A549 (cell line): ENCODE results near the gene C1orf174. TPM values are rescaled to one million over a fixed set of nuclear protein-coding genes. Genes with fewer than 3 reads are reported as not detected.

ENCODE experiments used
- ATAC-seq, 2 experiments: fragments of 200-7000 bp in 1 of 2; fragments of >200 bp in 1 of 2; cut with Nextera tagmentation in 1 of 2; cut with Tn5 transposase in 1 of 2; 3 replicates each; pipeline versions ENCODE4 v1.8.0 to v1.9.1; 2018 to 2020; ENCODE audit warnings: mild to moderate bottlenecking in 1 of 2, moderate library complexity in 1 of 2
- CTCF ChIA-PET: fragments of 300-600 bp; sonication (Branson Sonifier 250); formaldehyde crosslinking; extraction: SDS; loops from one replicate; lab custom pipeline; 2021; ENCODE audit warnings: antibody characterized with exemption, inconsistent platforms; lab: Yijun Ruan, JAX
- POLR2A ChIA-PET: fragments of 350-600 bp; formaldehyde crosslinking; extraction: SDS; loops from one replicate; lab custom pipeline; 2021; ENCODE audit warnings: antibody characterized with exemption, inconsistent platforms; lab: Yijun Ruan, JAX
- DNase-seq, 2 experiments: peaks; one replicate each; pipeline versions ENCODE4 v3.0.0 to v3.0.0-alpha.2; 2011 to 2016; ENCODE audit warnings: low read depth in 1 of 2, low spot score in 1 of 2
- FAIRE-seq: peaks from 2 replicates; lab custom pipeline; 2011; peaks lifted over from hg19 to GRCh38; lab: Jason Lieb, UNC
- H3K27ac ChIP-seq, 2 experiments: fragments of >200 bp; sonication (Bioruptor Twin); formaldehyde crosslinking; 3 replicates each; pipeline ENCODE4 v1.5.1; 2016 to 2017
- H3K4me1 ChIP-seq: fragments of >200 bp; sonication (Bioruptor Twin); formaldehyde crosslinking; 3 replicates; pipeline ENCODE4 v1.6.1; 2016
- H3K4me2 ChIP-seq: fragments of >200 bp; sonication (Bioruptor Twin); formaldehyde crosslinking; 3 replicates; pipeline ENCODE4 v1.6.1; 2016
- H3K4me3 ChIP-seq: fragments of >200 bp; sonication (Bioruptor Twin); formaldehyde crosslinking; 3 replicates; pipeline ENCODE4 v1.5.1; 2016
- H3K9me3 ChIP-seq: fragments of >200 bp; sonication (Bioruptor Twin); formaldehyde crosslinking; 3 replicates; pipeline ENCODE4 v1.6.1; 2016
- ATOH8 ChIP-seq: fragments of 250-450 bp; sonication (Bioruptor Pico); IDR thresholded peaks from 2 replicates; pipeline ENCODE4 v1.5.0; 2020; ENCODE audit warnings: low read depth, mild to moderate bottlenecking, moderate library complexity
- BCL3 ChIP-seq: fragments of >200 bp; sonication (Bioruptor Twin); formaldehyde crosslinking; IDR thresholded peaks from 3 replicates; pipeline ENCODE4 v1.6.1; 2016
- BHLHE40 ChIP-seq: IDR thresholded peaks from 2 replicates; pipeline ENCODE4 v1.6.1; 2012; ENCODE audit warnings: low read depth, low read length, inconsistent platforms
- CBX2 ChIP-seq: fragments of 200-600 bp; sonication (generic); IDR thresholded peaks from 2 replicates; pipeline ENCODE4 v1.6.1; 2016; ENCODE audit warnings: low read depth, mild to moderate bottlenecking, borderline replicate concordance
- CEBPB ChIP-seq, 2 experiments: fragments of >200 bp in 1 of 2; sonication (Bioruptor Twin) in 1 of 2; formaldehyde crosslinking in 1 of 2; IDR thresholded peaks; 2 replicates each; pipeline ENCODE4 v1.6.1; 2012 to 2016
- CHD2 ChIP-seq: fragments of 150-350 bp; IDR thresholded peaks from 2 replicates; pipeline ENCODE4 v1.6.1; 2014; ENCODE audit warnings: low read length; ENCODE audit not compliant: partially characterized antibody
- CHD4 ChIP-seq: fragments of 200-600 bp; sonication (generic); IDR thresholded peaks from 2 replicates; pipeline ENCODE4 v1.6.1; 2016; ENCODE audit warnings: antibody characterized with exemption, mild to moderate bottlenecking, borderline replicate concordance
- EHMT2 ChIP-seq: fragments of 200-600 bp; sonication (generic); IDR thresholded peaks from 2 replicates; pipeline ENCODE4 v1.6.1; 2016; ENCODE audit warnings: antibody characterized with exemption, low read depth, mild to moderate bottlenecking, moderate library complexity
- FOSL2 ChIP-seq, 2 experiments: fragments of 450-650 bp in 1 of 2; fragments of >200 bp in 1 of 2; sonication (Bioruptor Twin) in 1 of 2; formaldehyde crosslinking; IDR thresholded peaks; 2 replicates each; pipeline versions ENCODE4 v1.5.0 to v1.6.1; 2016 to 2020; ENCODE audit warnings: mild to moderate bottlenecking in 1 of 2, moderate library complexity in 1 of 2
- FOXS1 ChIP-seq: fragments of 250-450 bp; sonication (Bioruptor Pico); IDR thresholded peaks from 2 replicates; pipeline ENCODE4 v1.5.0; 2020; ENCODE audit warnings: mild to moderate bottlenecking, moderate library complexity
- HES2 ChIP-seq: fragments of >200 bp; sonication (Bioruptor Twin); formaldehyde crosslinking; IDR thresholded peaks from 2 replicates; pipeline ENCODE4 v1.6.1; 2016
- HOXA7 ChIP-seq: fragments of 250-450 bp; sonication (Bioruptor Pico); IDR thresholded peaks from 2 replicates; pipeline ENCODE4 v1.5.0; 2020; ENCODE audit warnings: mild to moderate bottlenecking, moderate library complexity
- MYC ChIP-seq: IDR thresholded peaks from 2 replicates; pipeline ENCODE4 v1.6.1; 2012; ENCODE audit warnings: mild to moderate bottlenecking, inconsistent platforms, low read length, improper control_type of control experiment, borderline replicate concordance
- NFE2L2 ChIP-seq: fragments of 150-350 bp; conservative IDR thresholded peaks from 2 replicates; pipeline ENCODE4 v1.6.1; 2014; ENCODE audit warnings: low read length
- NPAS2 ChIP-seq: fragments of 250-450 bp; sonication (Bioruptor Pico); IDR thresholded peaks from 2 replicates; pipeline ENCODE4 v1.8.0; 2022; ENCODE audit warnings: mild to moderate bottlenecking, moderate library complexity, borderline replicate concordance
- NR3C1 ChIP-seq: fragments of >200 bp; sonication (Bioruptor Twin); formaldehyde crosslinking; IDR thresholded peaks from 3 replicates; pipeline ENCODE4 v1.6.1; 2017
- PHF8 ChIP-seq: fragments of 200-600 bp; sonication (generic); IDR thresholded peaks from 2 replicates; pipeline ENCODE4 v1.6.1; 2016; ENCODE audit warnings: low read depth, mild to moderate bottlenecking, antibody characterized with exemption, moderate library complexity, borderline replicate concordance
- POLR2A ChIP-seq: IDR thresholded peaks from 2 replicates; pipeline ENCODE4 v1.6.1; 2012; ENCODE audit warnings: mild to moderate bottlenecking, low read length
- POLR2AphosphoS2 ChIP-seq: conservative IDR thresholded peaks from 2 replicates; pipeline ENCODE4 v1.6.1; 2012; ENCODE audit warnings: low read length, improper control_type of control experiment, inconsistent platforms
- RCOR1 ChIP-seq: fragments of 150-350 bp; IDR thresholded peaks from 2 replicates; pipeline ENCODE4 v1.6.1; 2014; ENCODE audit warnings: antibody characterized with exemption, low read length, low read depth
- ZNF302 ChIP-seq: fragments of 250-450 bp; sonication (Bioruptor Pico); IDR thresholded peaks from 2 replicates; pipeline ENCODE4 v1.9.0; 2021; ENCODE audit warnings: inconsistent platforms, mild to moderate bottlenecking, moderate library complexity
- WGBS: methylation state at CpG from one replicate; pipeline ENCODE4 v1.1.6; 2017; ENCODE audit errors: missing lambda C conversion rate; 5-methylcytosine and 5-hydroxymethylcytosine counted together
- polyA plus RNA-seq, 4 experiments: library from polyadenylated mRNA; depleted of rRNA in 3 of 4; stranded (reverse); fragments of >200 nt; fragmentation: RNase III in 1 of 4; extraction: RNeasy Plus Mini Kit Qiagen cat#74134 plus additional on column Dnase treatment in 1 of 4; gene quantifications; 2 replicates in 3 of 4; 3 replicates in 1 of 4; pipeline ENCODE4 v1.2.3, GENCODE V29; 2011 to 2017

Gene C1orf174
- polyA plus RNA-seq, 2 of the 4 experiments (the other 2 are of a cell fraction), result 23.9 to 29.7 TPM

- no peak for ATAC-seq
- 42% methylated on average over 11 of the region's 17 CpGs for WGBS
- no peak for DNase-seq
- TF ChIP-seq POLR2A (no peak), CBX2 (no peak)
- FAIRE-seq, result no peak
- Histone ChIP-seq H3K4me1 (no peaks in the 10 kb centered on the region), H3K9me3 (no peaks in the 10 kb centered on the region; the same call in 2 of the 3 replicates), H3K27ac (no peak overlapping the region), H3K4me2 (no peak overlapping the region), H3K4me3 (no peak overlapping the region)
- CTCF ChIA-PET, result no interaction called here
- POLR2A ChIA-PET, result no interaction called here
Observed at GRCh38 chr1:3931007-3931912, 31.2 kb upstream of the C1orf174 start.

- Histone ChIP-seq H3K4me1 (no peaks in the 10 kb centered on the region; the same call in 2 of the 3 replicates), H3K4me2 (no peak overlapping the region), H3K4me3 (no peak overlapping the region), H3K9me3 (no peaks in the 10 kb centered on the region; the same call in 2 of the 3 replicates), H3K27ac (no peak overlapping the region)
- ATAC-seq, result no peak; a peak in 1 of 6 replicates
- no peak for DNase-seq
- FAIRE-seq, result no peak
- 41% methylated on average over 5 of the region's 10 CpGs for WGBS
- POLR2A ChIA-PET, result no interaction called here
- CTCF ChIA-PET, result no interaction called here
- no peak for TF ChIP-seq FOSL2 (IDR thresholded peaks at IDR 0.05)
- no peak for TF ChIP-seq FOSL2 (CRISPR knock-in tag; IDR thresholded peaks at IDR 0.05)
- no peak for TF ChIP-seq NR3C1
- no peak for TF ChIP-seq CHD2
- TF ChIP-seq MYC, result no peak
- TF ChIP-seq FOXS1 (CRISPR knock-in tag), result no peak
- TF ChIP-seq HES2, result no peak
- no peak for TF ChIP-seq ZNF302 (CRISPR knock-in tag)
- TF ChIP-seq POLR2AphosphoS2, result no peak
- TF ChIP-seq POLR2A, result no peak
- TF ChIP-seq CEBPB (IDR thresholded peaks at IDR 0.05), result no peak
- no peak for TF ChIP-seq CHD4
- TF ChIP-seq BHLHE40, result no peak
- no peak for TF ChIP-seq NPAS2 (CRISPR knock-in tag)
- no peak for TF ChIP-seq NFE2L2
- TF ChIP-seq EHMT2, result no peak
- no peak for TF ChIP-seq RCOR1
Observed at GRCh38 chr1:3930301-3931006, 30.4 kb upstream of the C1orf174 start.

GRCh38 chr1:3929126-3929525, 29.1 kb upstream of the C1orf174 start:
- CTCF ChIA-PET, result no interaction called here
- WGBS, result 59% methylated on average over 5 of the region's 5 CpGs
- no peak for ATAC-seq

More at GRCh38 chr1:3929126-3929525, 29.1 kb upstream of the C1orf174 start:
- Histone ChIP-seq H3K4me3 (no peak overlapping the region), H3K4me2 (no peak overlapping the region), H3K27ac (no peak overlapping the region), H3K9me3 (no peaks in the 10 kb centered on the region; the same call in 2 of the 3 replicates), H3K4me1 (peaks cover 11% of the 10 kb centered on the region; the same call in 1 of the 3 replicates)
- DNase-seq (no peak), FAIRE-seq (no peak)
- no peak for TF ChIP-seq POLR2A
- no peak for TF ChIP-seq HOXA7 (CRISPR knock-in tag)
- TF ChIP-seq RCOR1, result no peak
- TF ChIP-seq BCL3, result no peak
- TF ChIP-seq PHF8, result no peak
- no peak for TF ChIP-seq ATOH8 (CRISPR knock-in tag)
- POLR2A ChIA-PET, result no interaction called here
